Nephron progenitor cell (in vitro differentiated cells): Measurements from ENCODE around the gene IMPG1.

Source experiments
- DNase-seq: peaks from one replicate; pipeline ENCODE4 v3.0.0; 2021
- H3K27ac Mint-ChIP-seq: 2 replicates; pipeline ENCODE4 v1.8.0; 2021; ENCODE audit warnings: mild to moderate bottlenecking, moderate library complexity, mixed read lengths
- H3K27me3 Mint-ChIP-seq: 2 replicates; pipeline ENCODE4 v1.8.0; 2021; ENCODE audit warnings: mild to moderate bottlenecking, low read depth, mixed read lengths; ENCODE audit not compliant: poor library complexity
- H3K36me3 Mint-ChIP-seq: 2 replicates; pipeline ENCODE4 v1.8.0; 2021; ENCODE audit warnings: low read depth, mixed read lengths
- H3K4me1 Mint-ChIP-seq: 2 replicates; pipeline ENCODE4 v1.8.0; 2021; ENCODE audit warnings: mixed read lengths
- H3K4me3 Mint-ChIP-seq: 2 replicates; pipeline ENCODE4 v1.8.0; 2021; ENCODE audit warnings: mild to moderate bottlenecking, moderate library complexity, mixed read lengths
- H3K9me3 Mint-ChIP-seq: 2 replicates; pipeline ENCODE4 v1.8.0; 2021; ENCODE audit warnings: mild to moderate bottlenecking, moderate library complexity, mixed read lengths
- TF ChIP-seq, protein P1 (sequence below): fragments of 200-600 bp; sonication (generic); IDR thresholded peaks from 2 replicates; pipeline ENCODE4 v1.5.0; 2021; ENCODE audit warnings: antibody characterized with exemption

Gene IMPG1

GRCh38 chr6:75934643-75935472 lies 137.6 kb downstream of the IMPG1 start:
- no peaks in the 10 kb centered on the region for H3K9me3 Mint-ChIP-seq

GRCh38 chr6:75933387-75933975 lies 139.0 kb downstream of the IMPG1 start:
- H3K27me3 Mint-ChIP-seq = peaks cover 11% of the 10 kb centered on the region
- H3K36me3 Mint-ChIP-seq = no peaks in the 10 kb centered on the region
- TF ChIP-seq, protein P1, sequence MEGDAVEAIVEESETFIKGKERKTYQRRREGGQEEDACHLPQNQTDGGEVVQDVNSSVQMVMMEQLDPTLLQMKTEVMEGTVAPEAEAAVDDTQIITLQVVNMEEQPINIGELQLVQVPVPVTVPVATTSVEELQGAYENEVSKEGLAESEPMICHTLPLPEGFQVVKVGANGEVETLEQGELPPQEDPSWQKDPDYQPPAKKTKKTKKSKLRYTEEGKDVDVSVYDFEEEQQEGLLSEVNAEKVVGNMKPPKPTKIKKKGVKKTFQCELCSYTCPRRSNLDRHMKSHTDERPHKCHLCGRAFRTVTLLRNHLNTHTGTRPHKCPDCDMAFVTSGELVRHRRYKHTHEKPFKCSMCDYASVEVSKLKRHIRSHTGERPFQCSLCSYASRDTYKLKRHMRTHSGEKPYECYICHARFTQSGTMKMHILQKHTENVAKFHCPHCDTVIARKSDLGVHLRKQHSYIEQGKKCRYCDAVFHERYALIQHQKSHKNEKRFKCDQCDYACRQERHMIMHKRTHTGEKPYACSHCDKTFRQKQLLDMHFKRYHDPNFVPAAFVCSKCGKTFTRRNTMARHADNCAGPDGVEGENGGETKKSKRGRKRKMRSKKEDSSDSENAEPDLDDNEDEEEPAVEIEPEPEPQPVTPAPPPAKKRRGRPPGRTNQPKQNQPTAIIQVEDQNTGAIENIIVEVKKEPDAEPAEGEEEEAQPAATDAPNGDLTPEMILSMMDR = no peak
- H3K4me1 Mint-ChIP-seq = peaks cover 15% of the 10 kb centered on the region
- H3K4me3 Mint-ChIP-seq = no peak overlapping the region
- no peak for DNase-seq
- no peak overlapping the region for H3K27ac Mint-ChIP-seq
- no peaks in the 10 kb centered on the region for H3K9me3 Mint-ChIP-seq

More at GRCh38 chr6:75934643-75935472, 137.6 kb downstream of the IMPG1 start:
- TF ChIP-seq, protein P1 = peak; percentile 73
- Mint-ChIP-seq H3K27ac (no peak overlapping the region), H3K36me3 (no peaks in the 10 kb centered on the region), H3K27me3 (peaks cover 11% of the 10 kb centered on the region), H3K4me1 (peaks cover 18% of the 10 kb centered on the region), H3K4me3 (peak overlapping the region; percentile 84)
- DNase-seq = peak; percentile 57

GRCh38 chr6:75932067-75932466 lies 140.4 kb downstream of the IMPG1 start:
- Mint-ChIP-seq H3K27ac (no peak overlapping the region), H3K9me3 (no peaks in the 10 kb centered on the region), H3K27me3 (peaks cover 15% of the 10 kb centered on the region), H3K4me1 (peaks cover 15% of the 10 kb centered on the region), H3K36me3 (no peaks in the 10 kb centered on the region), H3K4me3 (no peak overlapping the region)
- TF ChIP-seq, protein P1 = peak; percentile 89
- DNase-seq = peak; percentile 73

- H3K27me3 Mint-ChIP-seq = peaks cover 15% of the 10 kb centered on the region
- H3K9me3 Mint-ChIP-seq = no peaks in the 10 kb centered on the region
- H3K36me3 Mint-ChIP-seq = no peaks in the 10 kb centered on the region
- no peak overlapping the region for H3K4me3 Mint-ChIP-seq
- DNase-seq = no peak
- TF ChIP-seq, protein P1 = no peak
- peak overlapping the region; percentile 84 for H3K27ac Mint-ChIP-seq
- H3K4me1 Mint-ChIP-seq = peaks cover 15% of the 10 kb centered on the region
Measured at GRCh38 chr6:75931011-75931680, 141.3 kb downstream of the IMPG1 start.

DNA sequence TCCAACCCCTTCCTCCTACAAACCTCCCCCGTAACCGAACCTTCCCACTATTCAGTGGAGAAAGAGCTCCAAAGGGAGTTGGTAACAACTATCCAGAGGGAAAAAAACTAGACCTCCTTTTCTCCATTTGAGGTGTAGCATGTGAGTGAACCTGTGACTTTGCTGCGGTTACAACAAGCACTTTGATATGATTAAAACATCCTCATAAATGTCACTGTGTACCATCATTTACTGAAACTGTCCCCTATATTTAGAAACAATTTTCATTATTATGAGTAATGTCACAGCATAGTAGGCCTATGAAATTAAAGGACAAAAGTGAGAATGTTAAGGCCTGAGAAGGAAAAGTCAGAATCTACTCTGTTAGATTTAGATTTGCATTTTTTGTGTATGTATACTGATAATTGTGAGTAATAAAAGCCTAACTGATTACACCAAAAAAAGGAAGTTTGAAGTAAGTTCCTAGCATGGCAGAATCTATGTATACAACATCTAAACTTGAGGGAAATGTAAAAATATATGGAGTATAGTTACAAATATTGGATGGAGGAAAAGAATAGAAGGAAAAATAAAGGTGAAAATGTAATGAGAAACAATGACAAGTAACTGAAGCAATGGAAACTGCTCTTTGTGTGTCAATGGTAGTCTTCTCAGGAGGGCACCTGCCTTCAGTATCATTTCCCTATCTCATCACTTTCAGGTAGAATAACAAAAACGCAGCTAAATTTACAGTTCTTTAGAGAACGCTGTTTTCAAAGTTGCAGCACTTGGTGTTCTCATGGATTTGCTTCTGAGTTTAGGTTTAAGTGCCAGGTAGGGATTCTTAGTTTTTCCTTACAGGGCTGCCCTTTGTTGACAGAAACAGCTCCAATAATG lies 145.9 kb downstream of the IMPG1 start:
- no peak for DNase-seq
- Mint-ChIP-seq H3K27me3 (peaks cover 4% of the 10 kb centered on the region), H3K27ac (no peak overlapping the region), H3K4me1 (no peaks in the 10 kb centered on the region), H3K36me3 (no peaks in the 10 kb centered on the region), H3K4me3 (no peak overlapping the region), H3K9me3 (no peaks in the 10 kb centered on the region)
- TF ChIP-seq, protein P1 = no peak
